Skeletal muscle satellite cell (primary cell): ENCODE data around the gene FXYD5.

ENCODE experiments used
- H3K27me3 ChIP-seq: 2 replicates; pipeline ENCODE4 v1.7.0; 2013; ENCODE audit warnings: low read length; ENCODE audit not compliant: control insufficient read depth, insufficient read depth
- H3K36me3 ChIP-seq: 2 replicates; pipeline ENCODE4 v1.7.0; 2013; ENCODE audit warnings: mild to moderate bottlenecking, control low read depth, low read length; ENCODE audit not compliant: insufficient read depth
- H3K4me1 ChIP-seq: 2 replicates; pipeline ENCODE4 v1.7.0; 2013; ENCODE audit warnings: low read length; ENCODE audit not compliant: control insufficient read depth, insufficient read depth
- H3K4me2 ChIP-seq: 2 replicates; pipeline ENCODE4 v1.7.0; 2013; ENCODE audit warnings: mild to moderate bottlenecking, low read length
- H3K4me3 ChIP-seq: 2 replicates; pipeline ENCODE4 v1.7.0; 2013; ENCODE audit warnings: low read length
- H3K9ac ChIP-seq: 2 replicates; pipeline ENCODE4 v1.7.0; 2013; ENCODE audit warnings: mild to moderate bottlenecking, low read depth, low read length, moderate library complexity
- H3K9me3 ChIP-seq: replicated peaks from 2 replicates; pipeline ENCODE4 v1.7.0; 2013; ENCODE audit warnings: mild to moderate bottlenecking, control low read depth, low read length

Gene FXYD5

DNA sequence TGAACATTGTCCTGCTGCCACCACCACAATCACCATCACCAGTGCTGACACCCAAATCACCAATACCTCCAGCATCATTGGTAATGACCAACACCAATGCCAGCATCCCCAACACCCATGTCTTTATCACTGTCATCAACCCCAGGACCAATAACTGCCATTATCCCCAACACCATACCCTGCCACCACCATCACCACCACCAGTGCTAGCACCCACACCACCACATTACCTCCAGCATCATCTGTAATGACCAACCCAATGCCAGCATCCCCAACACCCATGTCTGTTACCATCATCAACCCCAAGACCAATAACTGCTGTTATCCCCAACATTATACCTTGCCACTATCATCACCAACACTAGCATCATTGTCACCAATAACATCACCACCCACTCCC is 22.3 kb upstream of the FXYD5 start:
- Histone ChIP-seq H3K36me3 (no peaks in the 10 kb centered on the region), H3K4me1 (no peaks in the 10 kb centered on the region), H3K27me3 (peaks cover 63% of the 10 kb centered on the region), H3K4me2 (no peak overlapping the region), H3K4me3 (no peak overlapping the region), H3K9me3 (no peaks in the 10 kb centered on the region), H3K9ac (no peak overlapping the region)

DNA sequence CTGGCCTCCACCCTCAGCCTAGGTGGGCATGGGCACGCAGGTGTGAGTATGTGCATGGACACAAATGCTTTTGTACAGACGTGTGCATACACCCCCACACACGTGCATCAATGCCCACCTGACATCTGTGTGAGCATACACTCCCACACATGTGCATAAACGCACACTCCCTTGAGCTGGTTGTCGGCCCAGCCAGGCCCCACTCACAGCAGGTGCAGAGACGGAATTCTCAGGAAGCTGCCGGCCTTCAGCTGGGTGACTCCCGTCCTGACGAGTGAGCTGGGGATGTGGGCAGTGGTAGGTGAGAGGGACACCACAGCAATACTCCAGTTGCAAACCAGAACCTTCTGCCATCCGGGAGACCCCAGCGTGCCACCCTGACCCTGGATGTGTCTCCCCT is 20.7 kb upstream of the FXYD5 start:
- Histone ChIP-seq H3K4me1 (peaks cover 2% of the 10 kb centered on the region), H3K9ac (no peak overlapping the region), H3K36me3 (no peaks in the 10 kb centered on the region), H3K4me2 (no peak overlapping the region), H3K4me3 (no peak overlapping the region), H3K27me3 (peaks cover 62% of the 10 kb centered on the region), H3K9me3 (no peaks in the 10 kb centered on the region)

DNA sequence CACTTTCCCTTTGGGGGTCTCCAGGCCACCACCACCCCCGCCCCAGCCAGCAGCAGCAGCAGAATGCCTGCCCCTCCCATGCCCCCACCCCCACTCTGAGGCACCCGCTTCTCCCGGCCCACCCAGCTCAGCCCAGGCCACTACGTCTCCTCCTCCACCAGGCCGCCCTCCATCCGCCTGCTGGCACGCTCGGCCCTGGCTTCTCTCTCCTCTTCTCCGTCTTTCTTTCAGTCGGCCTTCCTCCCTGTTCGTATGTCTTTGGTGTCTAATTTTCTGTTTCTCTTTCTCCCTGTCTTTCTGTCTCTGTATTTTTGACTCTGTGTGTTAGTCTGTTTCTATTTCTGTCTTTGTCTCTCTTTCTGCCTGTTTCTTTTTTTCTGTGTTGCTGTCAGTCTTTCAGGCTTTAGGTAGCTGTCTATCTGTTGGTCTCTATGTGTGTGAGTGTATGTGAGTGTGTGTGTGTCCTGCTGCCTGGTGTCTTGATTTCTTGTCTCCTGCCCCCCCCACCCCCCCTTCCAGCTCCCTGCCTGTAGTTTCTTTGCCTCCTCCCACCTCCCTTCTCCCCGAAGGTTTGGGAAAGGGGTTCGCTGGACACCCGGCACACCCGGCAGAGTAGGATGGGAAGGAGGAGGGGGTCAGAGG is 19.8 kb upstream of the FXYD5 start, which contains the start of gene LGI4:
Gene LGI4, minus strand, starts transcription at position 459 of the 642 bp plus-strand sequence. Its CDS starts 379 bp downstream, at position 80.
- Histone ChIP-seq H3K9me3 (no peaks in the 10 kb centered on the region), H3K27me3 (peaks cover 68% of the 10 kb centered on the region), H3K4me2 (no peak within 1 kb of the TSS), H3K4me3 (no peak within 1 kb of the TSS), H3K9ac (no peak within 1 kb of the TSS), H3K4me1 (peaks cover 11% of the 10 kb centered on the region), H3K36me3 (no peaks in the 10 kb centered on the region)

DNA sequence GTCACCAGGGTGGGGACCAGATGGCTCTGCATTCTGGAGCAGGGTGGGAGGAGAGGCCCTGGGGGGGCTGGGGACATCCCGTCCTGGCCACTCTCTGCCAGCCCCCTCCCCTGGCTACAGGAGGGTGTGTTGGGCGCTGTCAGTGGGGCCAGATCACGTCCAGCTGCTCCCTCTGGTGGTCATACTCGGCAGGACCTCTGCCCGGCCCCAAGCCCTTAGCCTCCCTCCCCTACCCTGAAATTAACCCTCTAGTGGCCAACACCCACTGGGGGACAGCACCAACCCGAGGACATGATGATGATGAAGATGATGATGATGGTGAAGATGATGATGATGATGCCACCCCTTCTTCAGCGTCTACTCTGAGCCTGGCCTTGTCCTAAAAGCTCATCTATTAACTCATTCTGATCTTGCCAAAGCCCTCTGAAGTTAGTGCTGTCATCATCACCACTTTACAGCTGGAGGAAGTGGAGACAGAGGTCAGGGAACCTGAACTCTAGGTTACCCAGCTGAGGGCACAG is 19.1 kb upstream of the FXYD5 start:
- Histone ChIP-seq H3K9ac (no peak overlapping the region), H3K27me3 (peaks cover 69% of the 10 kb centered on the region), H3K4me2 (no peak overlapping the region), H3K4me3 (no peak overlapping the region), H3K9me3 (no peaks in the 10 kb centered on the region), H3K36me3 (no peaks in the 10 kb centered on the region), H3K4me1 (peaks cover 11% of the 10 kb centered on the region)

DNA sequence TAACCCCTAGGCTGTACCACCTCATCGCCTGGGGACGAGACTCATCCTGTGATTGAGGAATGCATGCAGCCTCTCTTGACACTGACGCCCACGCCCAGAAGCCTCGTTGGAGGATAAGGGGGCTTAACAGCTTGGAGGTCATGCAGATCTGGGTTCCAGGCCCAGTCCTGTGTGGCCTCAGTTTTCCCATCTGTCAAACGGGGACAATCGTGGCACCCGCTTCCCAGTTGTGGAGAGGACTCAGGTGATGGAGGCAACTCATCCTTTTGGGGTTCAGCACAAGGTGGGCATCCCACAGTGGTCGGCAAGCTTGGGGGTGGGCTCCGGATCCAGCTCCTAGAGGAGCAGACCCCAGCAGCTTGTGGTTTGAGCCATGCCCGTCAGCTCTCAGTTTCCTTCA is 18.3 kb upstream of the FXYD5 start:
- no peak overlapping the region for H3K4me2 ChIP-seq
- H3K27me3 ChIP-seq = peaks cover 70% of the 10 kb centered on the region
- peaks cover 14% of the 10 kb centered on the region for H3K4me1 ChIP-seq
- H3K9me3 ChIP-seq = no peaks in the 10 kb centered on the region
- H3K9ac ChIP-seq = no peak overlapping the region
- no peak overlapping the region for H3K4me3 ChIP-seq
- H3K36me3 ChIP-seq = no peaks in the 10 kb centered on the region

DNA sequence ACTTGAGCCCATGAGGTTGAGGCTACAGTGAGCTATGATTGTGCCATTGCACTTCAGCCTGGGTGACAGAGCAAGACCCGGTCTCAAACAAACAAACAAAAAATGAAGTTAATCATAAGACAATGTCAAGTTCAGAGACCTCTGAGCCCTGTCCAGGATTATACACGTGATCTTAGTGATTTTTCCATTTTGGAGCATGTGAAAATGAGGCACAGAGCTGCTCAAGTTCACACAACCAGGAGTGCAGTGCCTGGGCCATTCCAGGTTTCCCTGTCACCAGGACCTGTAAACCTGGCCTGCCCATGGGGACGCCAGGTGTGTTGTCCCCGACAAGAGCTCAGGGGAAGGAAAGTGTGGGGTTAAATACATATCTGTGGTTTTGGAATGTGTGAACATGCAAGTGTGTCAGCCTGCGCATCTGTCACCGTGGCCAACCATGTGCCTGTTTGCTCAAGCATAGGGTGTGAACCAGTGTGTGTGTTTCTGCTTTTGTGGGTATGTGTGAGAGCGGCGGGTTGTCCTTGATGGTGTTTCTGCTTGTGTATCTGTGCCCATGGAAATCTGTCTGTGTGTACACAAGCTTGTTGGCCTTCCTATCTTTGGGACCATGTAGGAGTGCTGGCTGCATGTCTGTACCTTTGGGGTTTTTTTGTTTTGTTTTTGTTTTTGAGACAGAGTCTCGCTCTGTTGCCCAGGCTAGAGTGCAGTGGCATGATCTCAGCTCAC is 17.4 kb upstream of the FXYD5 start:
- no peak overlapping the region for H3K4me2 ChIP-seq
- no peaks in the 10 kb centered on the region for H3K9me3 ChIP-seq
- H3K4me1 ChIP-seq = peaks cover 14% of the 10 kb centered on the region
- no peaks in the 10 kb centered on the region for H3K36me3 ChIP-seq
- peaks cover 70% of the 10 kb centered on the region for H3K27me3 ChIP-seq
- no peak overlapping the region for H3K4me3 ChIP-seq
- H3K9ac ChIP-seq = no peak overlapping the region

DNA sequence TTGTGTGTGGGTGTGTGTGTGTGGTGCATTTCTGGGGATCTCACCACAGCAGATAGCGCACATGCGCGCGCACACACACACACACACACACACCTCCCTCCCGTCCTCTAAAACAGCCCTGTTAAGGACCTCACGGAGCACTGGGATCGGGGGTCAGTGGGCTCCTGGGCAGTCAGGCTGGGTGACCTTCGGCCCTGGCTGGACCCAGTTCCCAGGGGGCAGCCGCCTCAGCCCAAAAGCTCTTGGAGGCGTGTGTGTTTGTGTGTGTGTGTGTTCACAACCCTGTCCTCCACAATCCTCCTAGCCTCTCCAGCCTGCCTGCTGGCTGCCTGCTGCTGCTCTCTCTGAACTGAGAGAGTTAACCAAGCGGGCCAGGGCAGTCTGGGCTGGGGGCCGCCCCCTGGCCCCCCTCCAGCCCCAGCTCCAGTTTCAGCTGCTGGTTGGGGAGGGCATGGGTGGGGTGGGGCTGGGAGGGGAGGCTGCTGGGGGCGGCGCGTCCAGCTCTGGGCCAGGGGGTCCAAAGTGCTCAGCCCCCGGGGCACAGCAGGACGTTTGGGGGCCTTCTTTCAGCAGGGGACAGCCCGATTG is 16.1 kb upstream of the FXYD5 start, which contains the start of gene FXYD1:
Gene FXYD1, plus strand, starts transcription at position 520 of the 588 bp plus-strand sequence. CDS start 1,256 bp downstream, outside the sequence.
- H3K4me2 ChIP-seq = peak within 1 kb of the TSS; percentile 29
- no peaks in the 10 kb centered on the region for H3K36me3 ChIP-seq
- H3K9me3 ChIP-seq = no peaks in the 10 kb centered on the region
- no peak within 1 kb of the TSS for H3K4me3 ChIP-seq
- H3K27me3 ChIP-seq = peaks cover 64% of the 10 kb centered on the region
- H3K9ac ChIP-seq = peak within 1 kb of the TSS; percentile 13
- peaks cover 14% of the 10 kb centered on the region for H3K4me1 ChIP-seq

DNA sequence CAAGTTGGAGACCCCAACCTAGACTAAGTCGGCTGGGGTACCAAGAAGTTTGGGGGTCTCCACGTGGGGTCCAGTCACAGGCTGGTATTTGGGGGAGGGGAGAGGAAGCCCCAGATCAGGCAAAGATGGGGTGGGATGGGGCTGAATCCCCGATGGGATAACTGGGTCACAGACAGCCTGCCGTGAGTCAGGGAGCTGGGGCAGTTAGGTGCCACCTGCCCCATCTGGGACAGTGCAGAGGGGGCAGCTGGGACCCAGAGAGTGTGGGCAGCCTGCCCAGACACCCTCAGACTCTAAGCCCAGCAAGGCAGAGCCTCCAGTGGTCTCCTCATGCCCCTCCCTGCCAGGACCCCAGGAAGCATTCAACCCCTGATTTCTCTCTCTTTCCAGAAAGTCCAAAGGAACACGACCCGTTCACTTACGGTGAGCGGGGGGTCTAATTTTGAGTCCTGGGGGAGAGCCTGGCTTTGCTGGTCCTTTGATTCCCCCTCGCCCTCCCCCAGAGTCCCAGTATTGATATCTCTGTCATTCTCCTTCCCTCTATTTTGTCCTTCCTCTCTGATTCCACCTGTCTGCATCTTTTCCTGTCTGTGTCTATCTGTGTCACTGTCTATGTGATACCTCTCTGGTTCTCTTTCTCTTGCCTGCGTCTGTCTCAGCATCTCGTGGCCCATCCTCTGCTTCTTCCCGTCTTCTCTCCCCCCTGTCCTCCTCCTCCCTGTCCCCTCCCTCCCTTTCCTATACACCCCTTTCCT is 14.2 kb upstream of the FXYD5 start:
- Histone ChIP-seq H3K27me3 (peaks cover 65% of the 10 kb centered on the region), H3K4me1 (peaks cover 14% of the 10 kb centered on the region), H3K9ac (no peak overlapping the region), H3K4me3 (no peak overlapping the region), H3K36me3 (no peaks in the 10 kb centered on the region), H3K4me2 (peak overlapping the region; percentile 25), H3K9me3 (no peaks in the 10 kb centered on the region)

DNA sequence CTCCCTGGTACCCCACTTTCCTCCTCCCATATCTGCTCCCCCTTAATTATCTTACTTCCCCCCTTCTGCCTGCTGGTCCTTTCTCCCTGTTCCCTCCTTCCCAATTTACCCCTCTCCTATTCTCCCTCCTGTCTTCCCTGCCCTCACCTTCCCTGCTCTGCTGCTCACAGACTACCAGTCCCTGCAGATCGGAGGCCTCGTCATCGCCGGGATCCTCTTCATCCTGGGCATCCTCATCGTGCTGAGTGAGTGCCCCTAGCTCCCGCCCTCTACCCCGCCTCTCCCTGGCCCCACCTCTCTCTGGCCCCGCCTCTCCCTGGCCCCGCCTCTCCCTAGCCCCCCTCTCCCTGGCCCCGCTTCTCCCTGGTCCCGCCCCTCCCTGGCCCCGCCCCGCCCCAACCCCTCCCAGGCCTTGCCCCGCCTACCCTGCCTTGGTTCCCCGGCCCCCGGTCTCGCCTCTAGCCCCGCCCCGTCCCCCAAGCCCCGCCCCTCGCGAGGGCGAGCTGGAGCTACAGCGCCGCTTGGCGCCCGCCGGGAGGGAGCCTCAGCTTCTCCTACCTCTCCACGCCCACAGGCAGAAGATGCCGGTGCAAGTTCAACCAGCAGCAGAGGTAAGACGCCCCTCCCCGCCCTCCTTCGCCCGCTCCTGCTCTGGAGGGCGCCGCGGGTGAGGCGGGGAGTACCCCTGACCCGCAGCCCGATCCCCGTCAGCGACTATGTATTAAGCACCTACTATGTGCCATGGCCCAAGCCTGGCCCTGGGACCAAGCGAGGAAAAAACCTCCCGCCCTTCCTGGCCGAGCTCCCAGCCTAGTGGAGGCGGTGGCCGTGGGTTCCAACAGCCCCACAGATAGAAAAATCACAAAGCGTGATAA is 13.3 kb upstream of the FXYD5 start:
- no peaks in the 10 kb centered on the region for H3K36me3 ChIP-seq
- peak overlapping the region; percentile 25 for H3K4me2 ChIP-seq
- H3K4me1 ChIP-seq = peaks cover 14% of the 10 kb centered on the region
- H3K9me3 ChIP-seq = no peaks in the 10 kb centered on the region
- peaks cover 59% of the 10 kb centered on the region for H3K27me3 ChIP-seq
- no peak overlapping the region for H3K9ac ChIP-seq
- no peak overlapping the region for H3K4me3 ChIP-seq

DNA sequence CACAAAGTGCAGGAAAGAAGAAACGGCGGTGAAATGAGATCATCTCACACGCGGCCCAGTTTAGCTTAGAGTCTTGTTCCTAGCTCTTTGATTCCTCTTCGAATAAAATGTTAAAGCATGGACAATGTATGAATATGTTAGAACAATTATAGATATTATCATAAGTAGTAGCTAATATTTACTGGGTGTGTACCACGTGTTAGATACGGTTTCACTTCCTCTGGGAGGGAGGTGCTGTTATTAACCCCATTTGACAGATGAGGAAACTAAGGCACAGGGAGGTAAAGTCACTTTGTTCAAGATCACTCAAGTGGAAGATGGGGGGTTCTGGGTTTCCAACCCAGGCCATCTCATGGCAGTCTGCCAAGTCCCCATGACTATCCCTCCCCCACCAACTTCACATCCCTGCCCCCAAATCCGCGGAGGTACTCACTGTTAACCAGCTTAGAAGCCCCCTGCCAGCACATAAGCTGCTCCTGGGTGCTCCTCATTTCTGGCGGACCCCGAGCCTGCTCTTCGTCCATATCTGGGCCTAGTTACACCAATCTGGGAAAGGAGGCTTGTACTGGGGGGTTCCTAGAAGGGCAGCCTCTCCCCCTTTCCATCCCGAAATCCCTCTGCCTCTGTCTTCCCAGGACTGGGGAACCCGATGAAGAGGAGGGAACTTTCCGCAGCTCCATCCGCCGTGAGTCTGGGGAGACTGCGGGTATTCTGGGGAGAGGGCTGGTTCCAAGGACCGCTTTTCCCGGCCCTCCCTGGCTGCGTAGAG is 12.5 kb upstream of the FXYD5 start:
- Histone ChIP-seq H3K4me1 (peaks cover 14% of the 10 kb centered on the region), H3K4me2 (no peak overlapping the region), H3K4me3 (no peak overlapping the region), H3K9me3 (no peaks in the 10 kb centered on the region), H3K36me3 (no peaks in the 10 kb centered on the region), H3K9ac (no peak overlapping the region), H3K27me3 (peaks cover 51% of the 10 kb centered on the region)
